ENCODE results near the gene HOXB9. TPM values are rescaled to one million over a fixed set of nuclear protein-coding genes. Genes with fewer than 3 reads are reported as not detected.

The HOXB9 gene
- total RNA-seq, 1 experiment from 2014 or later, result 65.9 TPM

DNA sequence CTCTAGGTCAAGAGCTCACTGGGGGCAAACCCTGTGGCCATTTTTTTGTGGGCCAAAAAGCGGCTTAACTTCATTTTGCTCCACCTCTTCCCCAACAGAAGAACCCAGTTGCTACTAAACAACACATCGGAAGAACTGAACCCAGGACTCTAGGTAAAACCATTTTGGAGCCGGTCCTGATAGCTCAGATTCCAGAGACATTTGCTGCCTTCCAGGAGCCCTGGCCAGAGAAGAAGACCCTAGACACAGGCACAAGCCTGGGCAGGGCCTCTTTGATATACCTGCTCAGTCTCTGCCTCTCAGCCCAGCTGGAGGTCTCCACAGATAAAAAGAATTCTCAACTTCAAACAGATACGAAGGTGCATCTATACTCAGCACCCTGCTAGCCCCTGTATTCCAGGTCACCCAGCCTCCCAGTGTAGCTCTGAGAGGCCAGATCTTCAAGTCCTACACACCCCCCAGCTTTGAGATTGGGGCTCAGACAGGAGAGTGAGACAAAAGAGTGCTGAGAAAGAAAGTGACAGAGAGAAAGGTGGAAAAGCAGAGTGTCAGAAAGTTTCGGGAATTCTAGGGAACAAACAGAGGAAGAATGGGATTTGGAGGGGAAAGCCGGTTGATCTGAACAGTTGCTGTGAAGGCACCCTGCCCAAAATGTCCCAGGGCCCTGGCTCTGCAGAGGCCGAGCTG lies 6.6 kb upstream of the HOXB9 start:
- BruUV-seq (replicated peaks), result no TSS peak
- no peak overlapping the region for H3K4me3 ChIP-seq (ENCODE audit: low read depth in 2 of 2, low read length in 2 of 2)
- peaks cover 32% of the 10 kb centered on the region for H3K4me1 ChIP-seq (ENCODE audit: control insufficient read depth, insufficient read depth, low read length)
- ChIA-PET CTCF (interaction anchor here (0.6 kb wide), 1 partner anchor 31 kb away, joined by 4 read pairs; no protein-coding TSS in a partner anchor), POLR2A (no interaction called here)
- DNase-seq (ENCODE audit: low read depth, low spot score) (no peak), ATAC-seq (no peak)
- intact Hi-C loops (cut with micrococcal nuclease; ENCODE audit: unreplicated experiment) (no loop called here), in situ Hi-C loops (cut with HindIII; ENCODE audit: low pct_unique_long_range_greater_than_20kb, low sequenced_read_pairs) (no loop called here)
- no peak overlapping the region for H3K27ac ChIP-seq (ENCODE audit: low read length)
- H3K27me3 ChIP-seq (ENCODE audit: control insufficient read depth, insufficient read depth, low read length), result no peaks in the 10 kb centered on the region
- TF ChIP-seq SIN3A (IDR thresholded peaks at IDR 0.05; ENCODE audit: borderline replicate concordance, insufficient read depth, low read depth, low read length) (no peak), TCF7L2 (IDR thresholded peaks at IDR 0.05; ENCODE audit: low read depth, low read length) (no peak), POLR2AphosphoS5 (IDR thresholded peaks at IDR 0.05; ENCODE audit: low read depth, low read length) (no peak)
- TF ChIP-seq, protein P1, sequence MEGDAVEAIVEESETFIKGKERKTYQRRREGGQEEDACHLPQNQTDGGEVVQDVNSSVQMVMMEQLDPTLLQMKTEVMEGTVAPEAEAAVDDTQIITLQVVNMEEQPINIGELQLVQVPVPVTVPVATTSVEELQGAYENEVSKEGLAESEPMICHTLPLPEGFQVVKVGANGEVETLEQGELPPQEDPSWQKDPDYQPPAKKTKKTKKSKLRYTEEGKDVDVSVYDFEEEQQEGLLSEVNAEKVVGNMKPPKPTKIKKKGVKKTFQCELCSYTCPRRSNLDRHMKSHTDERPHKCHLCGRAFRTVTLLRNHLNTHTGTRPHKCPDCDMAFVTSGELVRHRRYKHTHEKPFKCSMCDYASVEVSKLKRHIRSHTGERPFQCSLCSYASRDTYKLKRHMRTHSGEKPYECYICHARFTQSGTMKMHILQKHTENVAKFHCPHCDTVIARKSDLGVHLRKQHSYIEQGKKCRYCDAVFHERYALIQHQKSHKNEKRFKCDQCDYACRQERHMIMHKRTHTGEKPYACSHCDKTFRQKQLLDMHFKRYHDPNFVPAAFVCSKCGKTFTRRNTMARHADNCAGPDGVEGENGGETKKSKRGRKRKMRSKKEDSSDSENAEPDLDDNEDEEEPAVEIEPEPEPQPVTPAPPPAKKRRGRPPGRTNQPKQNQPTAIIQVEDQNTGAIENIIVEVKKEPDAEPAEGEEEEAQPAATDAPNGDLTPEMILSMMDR (IDR thresholded peaks at IDR 0.05), result no peak
- TF ChIP-seq, protein P2, sequence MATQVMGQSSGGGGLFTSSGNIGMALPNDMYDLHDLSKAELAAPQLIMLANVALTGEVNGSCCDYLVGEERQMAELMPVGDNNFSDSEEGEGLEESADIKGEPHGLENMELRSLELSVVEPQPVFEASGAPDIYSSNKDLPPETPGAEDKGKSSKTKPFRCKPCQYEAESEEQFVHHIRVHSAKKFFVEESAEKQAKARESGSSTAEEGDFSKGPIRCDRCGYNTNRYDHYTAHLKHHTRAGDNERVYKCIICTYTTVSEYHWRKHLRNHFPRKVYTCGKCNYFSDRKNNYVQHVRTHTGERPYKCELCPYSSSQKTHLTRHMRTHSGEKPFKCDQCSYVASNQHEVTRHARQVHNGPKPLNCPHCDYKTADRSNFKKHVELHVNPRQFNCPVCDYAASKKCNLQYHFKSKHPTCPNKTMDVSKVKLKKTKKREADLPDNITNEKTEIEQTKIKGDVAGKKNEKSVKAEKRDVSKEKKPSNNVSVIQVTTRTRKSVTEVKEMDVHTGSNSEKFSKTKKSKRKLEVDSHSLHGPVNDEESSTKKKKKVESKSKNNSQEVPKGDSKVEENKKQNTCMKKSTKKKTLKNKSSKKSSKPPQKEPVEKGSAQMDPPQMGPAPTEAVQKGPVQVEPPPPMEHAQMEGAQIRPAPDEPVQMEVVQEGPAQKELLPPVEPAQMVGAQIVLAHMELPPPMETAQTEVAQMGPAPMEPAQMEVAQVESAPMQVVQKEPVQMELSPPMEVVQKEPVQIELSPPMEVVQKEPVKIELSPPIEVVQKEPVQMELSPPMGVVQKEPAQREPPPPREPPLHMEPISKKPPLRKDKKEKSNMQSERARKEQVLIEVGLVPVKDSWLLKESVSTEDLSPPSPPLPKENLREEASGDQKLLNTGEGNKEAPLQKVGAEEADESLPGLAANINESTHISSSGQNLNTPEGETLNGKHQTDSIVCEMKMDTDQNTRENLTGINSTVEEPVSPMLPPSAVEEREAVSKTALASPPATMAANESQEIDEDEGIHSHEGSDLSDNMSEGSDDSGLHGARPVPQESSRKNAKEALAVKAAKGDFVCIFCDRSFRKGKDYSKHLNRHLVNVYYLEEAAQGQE (IDR thresholded peaks at IDR 0.05; ENCODE audit: insufficient read depth in 1 of 2, low read depth in 2 of 2, low read length in 1 of 2), result no peak
- H3K36me3 ChIP-seq (ENCODE audit: control insufficient read depth, insufficient read depth, low read length), result peaks cover 12% of the 10 kb centered on the region; the same call in 1 of the 2 replicates
- no peaks in the 10 kb centered on the region for H3K9me3 ChIP-seq (ENCODE audit: control insufficient read depth, insufficient read depth, low read depth, low read length)

DNA sequence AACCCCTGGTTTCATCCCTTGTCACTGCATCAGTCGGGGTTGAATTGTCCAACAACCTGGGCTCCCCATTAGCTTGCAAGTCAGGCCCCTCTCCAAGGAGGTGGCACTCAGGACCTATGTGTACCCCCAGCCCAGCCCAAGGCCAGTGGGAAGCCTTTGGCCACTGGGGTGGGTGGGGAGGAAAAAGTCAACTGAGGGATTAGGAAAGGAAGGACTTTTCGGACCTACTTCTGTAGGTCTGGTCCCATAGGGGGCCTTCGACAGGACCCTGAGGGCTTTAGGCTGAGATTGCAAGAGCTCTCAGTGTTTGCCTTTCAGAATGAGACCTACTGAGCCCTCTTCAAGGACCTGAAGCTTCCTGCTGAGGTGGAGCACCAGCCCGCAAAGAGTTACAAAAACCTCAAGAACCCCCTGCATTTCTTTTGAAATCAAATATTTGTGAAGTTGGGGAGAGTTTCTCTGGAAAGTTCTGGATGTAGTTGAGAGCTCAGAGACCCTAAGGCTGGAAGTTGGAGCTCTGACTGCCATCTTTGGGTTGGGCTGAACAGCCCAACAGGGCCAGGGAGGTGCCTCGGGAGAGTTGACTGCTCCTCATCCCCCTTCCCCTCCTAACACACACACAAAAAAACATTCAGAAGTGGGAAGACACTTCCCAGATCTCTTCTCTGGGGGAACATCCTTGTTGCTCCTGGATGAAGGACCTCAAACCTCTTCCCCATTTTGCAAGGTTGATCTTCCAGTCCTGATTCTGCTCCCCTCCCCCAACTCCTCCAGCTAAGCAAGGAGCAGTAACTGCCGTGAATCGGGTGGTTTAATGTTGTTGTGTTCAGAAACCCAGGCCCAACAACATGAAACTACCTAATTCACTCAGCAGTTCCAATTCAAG lies 5.8 kb upstream of the HOXB9 start:
- Histone ChIP-seq H3K4me1 (ENCODE audit: control insufficient read depth, insufficient read depth, low read length) (peaks cover 33% of the 10 kb centered on the region), H3K36me3 (ENCODE audit: control insufficient read depth, insufficient read depth, low read length) (peaks cover 12% of the 10 kb centered on the region; the same call in 1 of the 2 replicates), H3K27me3 (ENCODE audit: control insufficient read depth, insufficient read depth, low read length) (no peaks in the 10 kb centered on the region), H3K4me3 (ENCODE audit: low read depth in 2 of 2, low read length in 2 of 2) (no peak overlapping the region), H3K9me3 (ENCODE audit: control insufficient read depth, insufficient read depth, low read depth, low read length) (no peaks in the 10 kb centered on the region), H3K27ac (ENCODE audit: low read length) (no peak overlapping the region)
- ChIA-PET POLR2A (no interaction called here), CTCF (no interaction called here)
- TF ChIP-seq TCF7L2 (IDR thresholded peaks at IDR 0.05; ENCODE audit: low read depth, low read length), result no peak
- no peak for TF ChIP-seq SIN3A (IDR thresholded peaks at IDR 0.05; ENCODE audit: borderline replicate concordance, insufficient read depth, low read depth, low read length)
- TF ChIP-seq, protein P1 (IDR thresholded peaks at IDR 0.05), result no peak
- TF ChIP-seq POLR2AphosphoS5 (IDR thresholded peaks at IDR 0.05; ENCODE audit: low read depth, low read length), result no peak
- TF ChIP-seq, protein P2 (IDR thresholded peaks at IDR 0.05; ENCODE audit: insufficient read depth in 1 of 2, low read depth in 2 of 2, low read length in 1 of 2), result no peak
- BruUV-seq (replicated peaks), result no TSS peak
- intact Hi-C loops (cut with micrococcal nuclease; ENCODE audit: unreplicated experiment), result no loop called here
- ATAC-seq, result no peak
- in situ Hi-C loops (cut with HindIII; ENCODE audit: low pct_unique_long_range_greater_than_20kb, low sequenced_read_pairs), result no loop called here
- no peak for DNase-seq (ENCODE audit: low read depth, low spot score)

All from Panc1 (cell line).